MM.1S (cell line): ENCODE measurements around the gene KBTBD4.
"Not testable (repeated sequence)": the region's sequence is repeated elsewhere in the genome, so short reads cannot be mapped to it uniquely, and the experiment has no call there.

Experiments
- EZH2 ChIP-seq: fragments of 300-600 bp; sonication (generic); optimal IDR thresholded peaks from 2 replicates; pipeline ENCODE3; 2017; ENCODE audit warnings: low read depth, mild to moderate bottlenecking, antibody characterized with exemption, low read length, mixed read lengths
- EZH2phosphoT487 ChIP-seq: fragments of 300-600 bp; sonication (generic); IDR thresholded peaks from 2 replicates; pipeline ENCODE4 v1.6.1; 2018; ENCODE audit warnings: antibody characterized with exemption, low read length
- TF ChIP-seq, protein P1 (sequence below): fragments of 300-600 bp; sonication (generic); IDR thresholded peaks from 2 replicates; pipeline ENCODE4 v1.5.1; 2016; ENCODE audit warnings: antibody characterized with exemption, low read length, mixed read lengths

DNA sequence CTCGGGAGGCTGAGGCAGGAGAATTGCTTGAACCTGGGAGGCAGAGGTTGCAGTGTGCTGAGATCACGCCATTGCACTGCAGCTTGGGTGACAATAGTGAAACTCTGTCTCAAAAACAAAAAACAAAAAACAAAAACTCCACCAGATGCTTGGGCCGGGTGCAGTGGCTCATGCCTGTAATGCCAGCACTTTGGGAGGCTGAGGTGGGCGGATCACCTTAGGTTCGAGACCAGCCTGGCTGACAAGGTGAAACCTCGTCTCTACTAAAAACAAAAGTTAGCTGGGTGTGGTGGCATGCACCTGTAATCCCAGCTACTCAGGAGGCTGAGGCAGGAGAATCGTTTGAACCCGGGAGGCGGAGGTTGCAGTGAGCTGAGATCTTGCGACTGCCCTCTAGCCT, 14.4 kb downstream of the KBTBD4 start:
- TF ChIP-seq EZH2, EZH2phosphoT487: not testable (repeated sequence)
- TF ChIP-seq, protein P1, sequence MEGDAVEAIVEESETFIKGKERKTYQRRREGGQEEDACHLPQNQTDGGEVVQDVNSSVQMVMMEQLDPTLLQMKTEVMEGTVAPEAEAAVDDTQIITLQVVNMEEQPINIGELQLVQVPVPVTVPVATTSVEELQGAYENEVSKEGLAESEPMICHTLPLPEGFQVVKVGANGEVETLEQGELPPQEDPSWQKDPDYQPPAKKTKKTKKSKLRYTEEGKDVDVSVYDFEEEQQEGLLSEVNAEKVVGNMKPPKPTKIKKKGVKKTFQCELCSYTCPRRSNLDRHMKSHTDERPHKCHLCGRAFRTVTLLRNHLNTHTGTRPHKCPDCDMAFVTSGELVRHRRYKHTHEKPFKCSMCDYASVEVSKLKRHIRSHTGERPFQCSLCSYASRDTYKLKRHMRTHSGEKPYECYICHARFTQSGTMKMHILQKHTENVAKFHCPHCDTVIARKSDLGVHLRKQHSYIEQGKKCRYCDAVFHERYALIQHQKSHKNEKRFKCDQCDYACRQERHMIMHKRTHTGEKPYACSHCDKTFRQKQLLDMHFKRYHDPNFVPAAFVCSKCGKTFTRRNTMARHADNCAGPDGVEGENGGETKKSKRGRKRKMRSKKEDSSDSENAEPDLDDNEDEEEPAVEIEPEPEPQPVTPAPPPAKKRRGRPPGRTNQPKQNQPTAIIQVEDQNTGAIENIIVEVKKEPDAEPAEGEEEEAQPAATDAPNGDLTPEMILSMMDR, result not testable (repeated sequence)
